Tibial artery (tissue), 4 donors: Measurements from ENCODE around the gene SMPD3.

ENCODE experiments used
- DNase-seq, 2 donors: peaks; one replicate each; pipeline ENCODE4 v3.0.0-alpha.2; 2019
- H3K27ac ChIP-seq, 2 donors: fragments of 200-600 bp; sonication (generic) in 1 of 2; 1 replicate in 1 of 2; 2 replicates in 1 of 2; pipeline ENCODE4 v1.5.1; 2018 to 2019; ENCODE audit warnings: mild to moderate bottlenecking in 1 of 2
- H3K27me3 ChIP-seq, 2 donors: fragments of 200-600 bp; sonication (generic) in 1 of 2; one replicate each; pipeline versions ENCODE4 v1.5.1 to v1.6.0; 2016 to 2019
- H3K36me3 ChIP-seq, 3 donors: fragments of 200-600 bp; sonication (generic) in 2 of 3; one replicate each; pipeline ENCODE4 v1.5.1; 2016 to 2019; ENCODE audit warnings: mild to moderate bottlenecking in 2 of 3
- H3K4me1 ChIP-seq, 4 donors: fragments of 200-600 bp; sonication (generic) in 2 of 4; 1 replicate in 3 of 4; 2 replicates in 1 of 4; pipeline ENCODE4 v1.5.1; 2016 to 2019
- H3K4me3 ChIP-seq, 2 donors: fragments of 200-600 bp; sonication (generic) in 1 of 2; 1 replicate in 1 of 2; 2 replicates in 1 of 2; pipeline ENCODE4 v1.5.1; 2018 to 2019; ENCODE audit warnings: mild to moderate bottlenecking in 2 of 2
- H3K9me3 ChIP-seq, 3 donors: fragments of 200-600 bp; sonication (generic) in 1 of 3; one replicate each; pipeline ENCODE4 v1.5.1; 2016 to 2019
- intact Hi-C: fragments of 100-400 bp; cut with DNase I; formaldehyde crosslinking; loops from one replicate; pipeline ENCODE4 v1.15.0; 2023; ENCODE audit warnings: low total_unique reads
- TF ChIP-seq, protein P1 (sequence below), 2 experiments: fragments of 200-600 bp in 1 of 2; fragments of 450-650 bp in 1 of 2; IDR thresholded peaks; one replicate each; pipeline ENCODE4 v1.5.1; 2017 to 2019; ENCODE audit warnings: antibody characterized with exemption in 2 of 2, mild to moderate bottlenecking in 1 of 2, moderate library complexity in 1 of 2

Gene SMPD3

DNA sequence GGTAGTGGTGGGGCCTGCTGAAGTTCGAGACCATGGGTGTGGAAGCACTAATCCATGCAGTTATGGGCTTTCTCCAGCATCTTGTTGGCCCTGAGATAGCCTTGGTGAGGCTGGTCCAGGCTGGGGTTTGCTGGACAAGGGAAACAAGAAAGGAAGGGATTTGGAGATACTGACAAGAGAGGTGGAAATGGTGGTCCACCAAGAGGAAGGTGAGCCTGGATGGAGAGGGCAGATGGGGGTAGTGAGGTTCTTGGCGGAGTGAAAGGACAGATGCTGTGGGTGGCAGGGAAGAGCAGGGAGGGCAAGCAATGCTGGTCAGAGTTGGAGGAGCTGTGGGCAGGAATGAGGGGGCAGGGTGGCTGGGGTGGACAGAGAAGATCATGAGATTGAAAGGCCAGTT is 5.5 kb upstream of the SMPD3 start:
- Histone ChIP-seq H3K4me3 (no peak overlapping the region), H3K36me3 (no peaks in the 10 kb centered on the region), H3K4me1 (peaks cover 0 to 3% (median 0%) of the 10 kb centered on the region in 4 donors), H3K9me3 (no peaks in the 10 kb centered on the region), H3K27ac (no peak overlapping the region), H3K27me3 (peaks cover 0 to 3% of the 10 kb centered on the region in 2 donors)
- TF ChIP-seq, protein P1, sequence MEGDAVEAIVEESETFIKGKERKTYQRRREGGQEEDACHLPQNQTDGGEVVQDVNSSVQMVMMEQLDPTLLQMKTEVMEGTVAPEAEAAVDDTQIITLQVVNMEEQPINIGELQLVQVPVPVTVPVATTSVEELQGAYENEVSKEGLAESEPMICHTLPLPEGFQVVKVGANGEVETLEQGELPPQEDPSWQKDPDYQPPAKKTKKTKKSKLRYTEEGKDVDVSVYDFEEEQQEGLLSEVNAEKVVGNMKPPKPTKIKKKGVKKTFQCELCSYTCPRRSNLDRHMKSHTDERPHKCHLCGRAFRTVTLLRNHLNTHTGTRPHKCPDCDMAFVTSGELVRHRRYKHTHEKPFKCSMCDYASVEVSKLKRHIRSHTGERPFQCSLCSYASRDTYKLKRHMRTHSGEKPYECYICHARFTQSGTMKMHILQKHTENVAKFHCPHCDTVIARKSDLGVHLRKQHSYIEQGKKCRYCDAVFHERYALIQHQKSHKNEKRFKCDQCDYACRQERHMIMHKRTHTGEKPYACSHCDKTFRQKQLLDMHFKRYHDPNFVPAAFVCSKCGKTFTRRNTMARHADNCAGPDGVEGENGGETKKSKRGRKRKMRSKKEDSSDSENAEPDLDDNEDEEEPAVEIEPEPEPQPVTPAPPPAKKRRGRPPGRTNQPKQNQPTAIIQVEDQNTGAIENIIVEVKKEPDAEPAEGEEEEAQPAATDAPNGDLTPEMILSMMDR (IDR thresholded peaks at IDR 0.05): no peak
- DNase-seq: no peak
- intact Hi-C loops: no loop called here

GRCh38 chr16:68452176-68452575 is 3.9 kb upstream of the SMPD3 start:
- Histone ChIP-seq H3K27ac (no peak overlapping the region), H3K4me3 (no peak overlapping the region), H3K27me3 (peaks cover 0 to 16% of the 10 kb centered on the region in 2 donors), H3K4me1 (peaks cover 0 to 20% (median 14%) of the 10 kb centered on the region in 4 donors), H3K9me3 (no peaks in the 10 kb centered on the region), H3K36me3 (no peaks in the 10 kb centered on the region)
- intact Hi-C loops: no loop called here
- TF ChIP-seq, protein P1 (IDR thresholded peaks at IDR 0.05): no peak
- DNase-seq: no peak

DNA sequence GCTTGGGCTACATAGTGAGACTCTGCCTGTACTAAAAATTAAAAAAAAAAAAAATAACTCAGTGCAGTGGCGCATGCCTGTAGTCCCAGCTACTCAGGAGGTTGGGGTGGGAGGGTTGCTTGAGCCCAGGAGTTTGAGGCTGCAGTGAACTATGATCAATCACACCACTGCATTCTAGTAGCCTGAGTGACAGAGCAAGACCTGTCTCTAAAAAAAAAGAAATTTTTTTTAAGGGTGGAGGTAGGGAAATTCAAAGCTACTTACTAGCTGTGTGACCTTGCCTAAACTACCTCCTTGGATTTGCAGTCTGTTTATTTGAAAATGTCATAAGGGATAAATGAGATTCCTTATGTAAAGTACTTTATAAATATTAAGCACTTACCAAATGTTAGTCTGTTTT is 3.4 kb upstream of the SMPD3 start:
- H3K9me3 ChIP-seq: no peaks in the 10 kb centered on the region
- intact Hi-C loops: no loop called here
- H3K4me1 ChIP-seq: peaks cover 0 to 25% (median 17%) of the 10 kb centered on the region in 4 donors
- DNase-seq: no peak
- TF ChIP-seq, protein P1 (IDR thresholded peaks at IDR 0.05): no peak
- H3K27ac ChIP-seq: no peak overlapping the region
- no peak overlapping the region for H3K4me3 ChIP-seq
- H3K36me3 ChIP-seq: no peaks in the 10 kb centered on the region
- H3K27me3 ChIP-seq: peaks cover 0 to 21% of the 10 kb centered on the region in 2 donors

DNA sequence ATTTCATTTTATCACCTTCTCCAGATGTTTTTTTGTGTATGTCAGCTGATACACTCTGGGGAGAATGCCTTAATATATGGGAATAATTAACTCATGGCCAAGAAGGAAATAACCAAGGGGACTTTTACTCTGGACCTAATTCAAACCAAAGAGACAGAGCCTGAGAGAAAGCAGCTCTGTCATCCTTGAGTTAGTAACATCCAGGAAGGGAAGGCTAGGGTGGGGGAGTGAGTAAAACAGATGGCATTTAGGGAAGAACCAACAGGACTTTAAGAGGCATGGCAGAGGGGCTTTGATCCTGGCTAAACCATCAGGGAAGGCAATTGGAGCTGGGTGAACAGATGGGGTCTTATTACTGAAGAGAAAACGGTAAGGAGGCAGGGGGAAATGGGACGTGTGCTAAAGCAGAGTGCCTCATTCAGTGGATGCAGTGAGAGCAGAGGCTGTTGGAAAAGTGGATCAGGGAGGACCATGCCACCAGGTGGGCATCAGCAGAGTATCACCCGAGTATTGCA is 2.5 kb upstream of the SMPD3 start:
- Histone ChIP-seq H3K27ac (no peak overlapping the region), H3K4me1 (peaks cover 0 to 26% (median 18%) of the 10 kb centered on the region in 4 donors), H3K36me3 (no peaks in the 10 kb centered on the region), H3K9me3 (no peaks in the 10 kb centered on the region), H3K4me3 (no peak overlapping the region), H3K27me3 (peaks cover 3 to 29% of the 10 kb centered on the region in 2 donors)
- intact Hi-C loops: no loop called here
- TF ChIP-seq, protein P1 (IDR thresholded peaks at IDR 0.05): no peak
- DNase-seq: no peak

- H3K4me3 ChIP-seq: peak overlapping the region; percentile 42 to 54
- no peak for DNase-seq
- peaks cover 4 to 57% of the 10 kb centered on the region in 2 donors for H3K27me3 ChIP-seq
- no peaks in the 10 kb centered on the region for H3K9me3 ChIP-seq
- intact Hi-C loops: no loop called here
- peaks cover 0 to 26% (median 18%) of the 10 kb centered on the region in 4 donors for H3K4me1 ChIP-seq
- no peaks in the 10 kb centered on the region for H3K36me3 ChIP-seq
- H3K27ac ChIP-seq: no peak overlapping the region
- TF ChIP-seq, protein P1 (IDR thresholded peaks at IDR 0.05): no peak
These were observed 502 bp downstream of the SMPD3 start for GRCh38 chr16:68447653-68448359.
